Tibial artery (tissue), 4 donors: Measurements from ENCODE around the gene LMOD2.

Source experiments
- DNase-seq, 2 donors: peaks; one replicate each; pipeline ENCODE4 v3.0.0-alpha.2; 2019
- H3K27ac ChIP-seq, 2 donors: fragments of 200-600 bp; sonication (generic) in 1 of 2; 1 replicate in 1 of 2; 2 replicates in 1 of 2; pipeline ENCODE4 v1.5.1; 2018 to 2019; ENCODE audit warnings: mild to moderate bottlenecking in 1 of 2
- H3K27me3 ChIP-seq, 2 donors: fragments of 200-600 bp; sonication (generic) in 1 of 2; one replicate each; pipeline versions ENCODE4 v1.5.1 to v1.6.0; 2016 to 2019
- H3K36me3 ChIP-seq, 3 donors: fragments of 200-600 bp; sonication (generic) in 2 of 3; one replicate each; pipeline ENCODE4 v1.5.1; 2016 to 2019; ENCODE audit warnings: mild to moderate bottlenecking in 2 of 3
- H3K4me1 ChIP-seq, 4 donors: fragments of 200-600 bp; sonication (generic) in 2 of 4; 1 replicate in 3 of 4; 2 replicates in 1 of 4; pipeline ENCODE4 v1.5.1; 2016 to 2019
- H3K4me3 ChIP-seq, 2 donors: fragments of 200-600 bp; sonication (generic) in 1 of 2; 1 replicate in 1 of 2; 2 replicates in 1 of 2; pipeline ENCODE4 v1.5.1; 2018 to 2019; ENCODE audit warnings: mild to moderate bottlenecking in 2 of 2
- H3K9me3 ChIP-seq, 3 donors: fragments of 200-600 bp; sonication (generic) in 1 of 3; one replicate each; pipeline ENCODE4 v1.5.1; 2016 to 2019
- CTCF ChIP-seq, 2 experiments: fragments of 200-600 bp in 1 of 2; fragments of 450-650 bp in 1 of 2; IDR thresholded peaks; one replicate each; pipeline ENCODE4 v1.5.1; 2017 to 2019; ENCODE audit warnings: antibody characterized with exemption in 2 of 2, mild to moderate bottlenecking in 1 of 2, moderate library complexity in 1 of 2
- intact Hi-C: fragments of 100-400 bp; cut with DNase I; formaldehyde crosslinking; loops from one replicate; pipeline ENCODE4 v1.15.0; 2023; ENCODE audit warnings: low total_unique reads

LMOD2 gene

GRCh38 chr7:123658023-123658422 lies 2.4 kb downstream of the LMOD2 start:
- H3K9me3 ChIP-seq = no peaks in the 10 kb centered on the region
- no peak for DNase-seq
- no peaks in the 10 kb centered on the region for H3K4me1 ChIP-seq
- no peaks in the 10 kb centered on the region for H3K36me3 ChIP-seq
- intact Hi-C loops = no loop called here
- no peak for TF ChIP-seq CTCF (IDR thresholded peaks at IDR 0.05)
- H3K27me3 ChIP-seq = peaks cover 0 to 6% of the 10 kb centered on the region in 2 donors
- H3K4me3 ChIP-seq = no peak overlapping the region
- no peak overlapping the region for H3K27ac ChIP-seq

GRCh38 chr7:123660514-123661354 lies 5.1 kb downstream of the LMOD2 start:
- no peak overlapping the region for H3K4me3 ChIP-seq
- no peaks in the 10 kb centered on the region for H3K9me3 ChIP-seq

GRCh38 chr7:123661765-123662164 lies 6.1 kb downstream of the LMOD2 start:
- no peaks in the 10 kb centered on the region for H3K4me1 ChIP-seq
- no peak overlapping the region for H3K27ac ChIP-seq
- no peak for TF ChIP-seq CTCF (IDR thresholded peaks at IDR 0.05)
- intact Hi-C loops = no loop called here
- no peaks in the 10 kb centered on the region for H3K36me3 ChIP-seq
- no peak for DNase-seq
- H3K4me3 ChIP-seq = no peak overlapping the region
- peaks cover 0 to 6% of the 10 kb centered on the region in 2 donors for H3K27me3 ChIP-seq
- H3K9me3 ChIP-seq = no peaks in the 10 kb centered on the region

More at GRCh38 chr7:123660514-123661354, 5.1 kb downstream of the LMOD2 start:
- DNase-seq = no peak
- no peak for TF ChIP-seq CTCF (IDR thresholded peaks at IDR 0.05)
- Histone ChIP-seq H3K27me3 (peaks cover 0 to 6% of the 10 kb centered on the region in 2 donors), H3K4me1 (no peaks in the 10 kb centered on the region), H3K27ac (no peak overlapping the region), H3K36me3 (no peaks in the 10 kb centered on the region)
- intact Hi-C loops = no loop called here

- intact Hi-C loops = no loop called here
- peaks cover 0 to 6% of the 10 kb centered on the region in 2 donors for H3K27me3 ChIP-seq
These were observed 6.6 kb downstream of the LMOD2 start for GRCh38 chr7:123662293-123662692.

GRCh38 chr7:123662755-123663154 lies 7.1 kb downstream of the LMOD2 start:
- Histone ChIP-seq H3K36me3 (no peaks in the 10 kb centered on the region), H3K4me1 (no peaks in the 10 kb centered on the region), H3K4me3 (no peak overlapping the region), H3K27me3 (peaks cover 0 to 6% of the 10 kb centered on the region in 2 donors), H3K27ac (no peak overlapping the region), H3K9me3 (no peaks in the 10 kb centered on the region)
- TF ChIP-seq CTCF (IDR thresholded peaks at IDR 0.05) = no peak
- intact Hi-C loops = no loop called here
- DNase-seq = no peak

More at GRCh38 chr7:123662293-123662692, 6.6 kb downstream of the LMOD2 start:
- DNase-seq = no peak
- no peak overlapping the region for H3K4me3 ChIP-seq
- no peaks in the 10 kb centered on the region for H3K9me3 ChIP-seq
- no peak for TF ChIP-seq CTCF (IDR thresholded peaks at IDR 0.05)
- H3K36me3 ChIP-seq = no peaks in the 10 kb centered on the region
- H3K4me1 ChIP-seq = no peaks in the 10 kb centered on the region
- no peak overlapping the region for H3K27ac ChIP-seq
